NT2/D1 (cell line): Measurements from ENCODE around the gene GSE1.

Experiments
- SUZ12 ChIP-seq: IDR thresholded peaks from 2 replicates; pipeline ENCODE4 v1.6.1; 2011; ENCODE audit not compliant: insufficient read length, insufficient read depth; ENCODE audit errors: extremely low read depth
- YY1 ChIP-seq: IDR thresholded peaks from 2 replicates; pipeline ENCODE4 v1.6.1; 2011; ENCODE audit not compliant: insufficient read length, insufficient read depth
- ZNF274 ChIP-seq: IDR thresholded peaks from 2 replicates; pipeline ENCODE4 v1.6.1; 2011; ENCODE audit warnings: mild to moderate bottlenecking, low read depth, low read length

- no peak for TF ChIP-seq YY1
- TF ChIP-seq SUZ12, result no peak
- no peak for TF ChIP-seq ZNF274
Measured at GRCh38 chr16:85567101-85567866, 45.8 kb upstream of the GSE1 start.
